HepG2 (cell line): Measurements from ENCODE around the gene SMAD3. TPM values are rescaled to one million over a fixed set of nuclear protein-coding genes. Genes with fewer than 3 reads are reported as not detected.

Experiments used
- ATAC-seq: fragments of 200-7000 bp; cut with Tn5 transposase; 3 replicates; pipeline ENCODE4 v1.9.1; 2020; ENCODE audit warnings: mild to moderate bottlenecking, moderate library complexity
- BruUV-seq: library from RNA; stranded (reverse); fragments of 400-500 nt; replicated peaks from 2 replicates; lab custom pipeline; 2021; lab: Mats Ljungman, UMichigan
- CTCF ChIA-PET: fragments of 300-600 bp; formaldehyde crosslinking; extraction: SDS; loops from one replicate; lab custom pipeline; 2021; ENCODE audit warnings: low total read pairs, inconsistent platforms, low intra/inter-chr PET ratio; lab: Yijun Ruan, JAX
- POLR2A ChIA-PET: fragments of 350-600 bp; sonication (Branson Sonifier 250); formaldehyde crosslinking; loops from one replicate; lab custom pipeline; 2020; ENCODE audit warnings: antibody characterized with exemption, inconsistent platforms; lab: Yijun Ruan, JAX
- DNase-seq: peaks from one replicate; pipeline ENCODE4 v3.0.0-alpha.2; 2015; ENCODE audit warnings: low spot score
- FAIRE-seq: peaks from 3 replicates; lab custom pipeline; 2011; peaks lifted over from hg19 to GRCh38; lab: Jason Lieb, UNC
- H2AFZ ChIP-seq: one replicate; pipeline ENCODE4 v1.6.1; 2011; ENCODE audit warnings: low read length, inconsistent platforms
- H3K27ac ChIP-seq: fragments of 300-600 bp; 3 replicates; pipeline ENCODE4 v1.8.0; 2011; ENCODE audit warnings: mixed run types, mild to moderate bottlenecking, mixed read lengths, low read length, inconsistent platforms; ENCODE audit not compliant: insufficient read depth; ENCODE audit errors: extremely low read length
- H3K27me3 ChIP-seq, 2 experiments: fragments of 200-600 bp in 1 of 2; 2 replicates in 1 of 2; 3 replicates in 1 of 2; pipeline versions ENCODE4 v1.6.0 to v1.8.0; 2011; ENCODE audit warnings: low read length in 2 of 2, mild to moderate bottlenecking in 2 of 2, moderate library complexity in 2 of 2, inconsistent platforms in 1 of 2; ENCODE audit not compliant: insufficient read depth in 2 of 2, control insufficient read depth in 1 of 2
- H3K36me3 ChIP-seq, 2 experiments: fragments of 200-600 bp in 1 of 2; replicated peaks in 1 of 2; 2 replicates in 1 of 2; 3 replicates in 1 of 2; pipeline versions ENCODE4 v1.5.1 to v1.8.0; 2011; ENCODE audit warnings: low read length in 2 of 2, inconsistent platforms in 1 of 2; ENCODE audit not compliant: insufficient read depth in 2 of 2, control insufficient read depth in 1 of 2
- H3K4me1 ChIP-seq: 2 replicates; pipeline ENCODE4 v1.5.1; 2012; ENCODE audit warnings: low read length, inconsistent platforms; ENCODE audit not compliant: insufficient read depth
- H3K4me2 ChIP-seq: 2 replicates; pipeline ENCODE4 v1.6.0; 2011; ENCODE audit warnings: low read depth, low read length, inconsistent platforms
- H3K4me3 ChIP-seq, 3 experiments: fragments of 200-600 bp in 1 of 3; sonication (generic), shearing (Covaris generic) in 1 of 3; replicated peaks in 1 of 3; 2 replicates each; pipeline ENCODE4 v1.5.1; 2011 to 2016; ENCODE audit warnings: low read length in 3 of 3, inconsistent platforms in 2 of 3, low read depth in 2 of 3, mild to moderate bottlenecking in 2 of 3, control low read depth in 1 of 3, mixed read lengths in 1 of 3; ENCODE audit not compliant: insufficient read depth in 1 of 3
- H3K79me2 ChIP-seq: one replicate; pipeline ENCODE4 v1.6.1; 2011; ENCODE audit warnings: low read length, inconsistent platforms; ENCODE audit not compliant: insufficient read depth
- H3K9ac ChIP-seq: 2 replicates; pipeline ENCODE4 v1.6.0; 2011; ENCODE audit warnings: mild to moderate bottlenecking, low read depth, low read length, inconsistent platforms; ENCODE audit not compliant: insufficient read depth
- H3K9me3 ChIP-seq: 2 replicates; pipeline ENCODE4 v1.5.1; 2012; ENCODE audit warnings: mild to moderate bottlenecking, low read length
- H4K20me1 ChIP-seq: 2 replicates; pipeline ENCODE4 v1.6.0; 2011; ENCODE audit warnings: inconsistent platforms, mild to moderate bottlenecking, low read length, moderate library complexity; ENCODE audit not compliant: insufficient read depth
- HMGA1 ChIP-seq: sonication (generic); formaldehyde crosslinking; conservative IDR thresholded peaks from 2 replicates; pipeline ENCODE4 v1.4.0; 2020; ENCODE audit warnings: missing genetic modification reagents
- NR2F2 ChIP-seq: IDR thresholded peaks from 2 replicates; pipeline ENCODE4 v1.6.1; 2012; ENCODE audit warnings: low read depth, inconsistent platforms, borderline replicate concordance
- PAX8 ChIP-seq: sonication (generic); formaldehyde crosslinking; IDR thresholded peaks from 2 replicates; pipeline ENCODE4 v1.8.0; 2022; ENCODE audit warnings: mild to moderate bottlenecking, missing genetic modification reagents, borderline replicate concordance
- ZBTB3 ChIP-seq: sonication (generic); formaldehyde crosslinking; IDR thresholded peaks from 2 replicates; pipeline ENCODE4 v1.4.0; 2020; ENCODE audit warnings: low read depth, mild to moderate bottlenecking, moderate library complexity, missing genetic modification reagents, borderline replicate concordance
- ZNF12 ChIP-seq: sonication (generic); formaldehyde crosslinking; IDR thresholded peaks from 2 replicates; pipeline ENCODE4 v1.5.0; 2020; ENCODE audit warnings: missing genetic modification reagents
- ZNF275 ChIP-seq: sonication (generic); formaldehyde crosslinking; IDR thresholded peaks from 2 replicates; pipeline ENCODE4 v1.8.0; 2022; ENCODE audit warnings: missing genetic modification reagents, mild to moderate bottlenecking, inconsistent platforms, borderline replicate concordance
- ZNF276 ChIP-seq: sonication (generic); formaldehyde crosslinking; IDR thresholded peaks from 2 replicates; pipeline ENCODE4 v1.4.0; 2020; ENCODE audit warnings: mild to moderate bottlenecking, low read depth, missing genetic modification reagents
- WGBS: methylation state at CpG from one replicate; pipeline ENCODE4 v1.1.6; 2017; ENCODE audit warnings: low lambda C conversion rate; 5-methylcytosine and 5-hydroxymethylcytosine counted together
- in situ Hi-C: cut with HindIII; loops from 2 replicates; pipeline ENCODE4 v1.10.0; 2017; ENCODE audit warnings: low pct_unique_long_range_greater_than_20kb; ENCODE audit not compliant: extremely low pct_ligation_motif_present
- intact Hi-C: fragments of 100-400 bp; cut with micrococcal nuclease; formaldehyde crosslinking; loops from one replicate; pipeline ENCODE4 v1.10.0; 2022; ENCODE audit not compliant: unreplicated experiment
- polyA plus RNA-seq, 8 experiments: library from polyadenylated mRNA; depleted of rRNA in 3 of 8; stranded (reverse) in 7 of 8; unstranded in 1 of 8; fragments of >200 nt; fragmentation: Illumina TruSeq in 4 of 8; extraction: Trizol in 4 of 8; gene quantifications; 2 replicates each; pipeline versions ENCODE4 v1.2.1 to v1.2.3, GENCODE V29; 2011 to 2016; ENCODE audit warnings: low read depth in 4 of 8, missing spikeins in 1 of 8, mixed read lengths in 1 of 8; ENCODE audit not compliant: insufficient read depth in 1 of 8
- total RNA-seq, 5 experiments: library from RNA; depleted of rRNA; stranded (reverse); fragments of >200 nt; fragmentation: Illumina TruSeq; extraction: Trizol; gene quantifications; 2 replicates each; pipeline ENCODE4 v1.2.3, GENCODE V29; 2016; ENCODE audit warnings: low read depth in 1 of 5

SMAD3 gene
- total and polyA plus RNA-seq, 2 of the 13 experiments (the other 11 are each of a cell fraction or from before 2014, with no cell fraction given): 8.6 to 56.3 TPM

GRCh38 chr15:67094001-67094826 is 28.8 kb downstream of the SMAD3 start:
- Histone ChIP-seq H3K4me1 (peaks cover 32% of the 10 kb centered on the region), H3K79me2 (peaks cover 87% of the 10 kb centered on the region), H3K9me3 (no peaks in the 10 kb centered on the region), H2AFZ (no peak overlapping the region), H3K4me3 (no peak overlapping the region), H3K27ac (no peak overlapping the region), H4K20me1 (peaks cover 77% of the 10 kb centered on the region), H3K27me3 (no peaks in the 10 kb centered on the region), H3K4me2 (no peak overlapping the region), H3K36me3 (peaks cover 14 to 57% of the 10 kb centered on the region in 2 experiments; a peak in 4 of 5 replicates), H3K9ac (no peak overlapping the region)
- FAIRE-seq (no peak), ATAC-seq (no peak), DNase-seq (no peak)
- CTCF ChIA-PET: no interaction called here
- WGBS: 94% methylated on average over 11 of the region's 15 CpGs
- intact Hi-C loops (no loop called here), in situ Hi-C loops (no loop called here)
- no peak for TF ChIP-seq PAX8 (CRISPR knock-in tag)
- TF ChIP-seq HMGA1 (CRISPR knock-in tag): no peak
- TF ChIP-seq ZNF12 (CRISPR knock-in tag): no peak
- TF ChIP-seq ZBTB3 (CRISPR knock-in tag): no peak
- no peak for TF ChIP-seq ZNF276
- no peak for TF ChIP-seq ZNF275 (CRISPR knock-in tag)
- no peak for TF ChIP-seq NR2F2
- POLR2A ChIA-PET: no interaction called here
- no TSS peak for BruUV-seq
